WERI-Rb-1 (cell line): Measurements from ENCODE around the gene NPRL2.

Source experiments
- DNase-seq: peaks from one replicate; pipeline ENCODE4 v3.0.0-alpha.2; 2020
- H3K27ac ChIP-seq: fragments of 250-450 bp; sonication (Bioruptor Pico); 2 replicates; pipeline ENCODE4 v1.5.1; 2020; ENCODE audit warnings: mild to moderate bottlenecking, moderate library complexity
- H3K27me3 ChIP-seq: fragments of 250-450 bp; sonication (Bioruptor Pico); 2 replicates; pipeline ENCODE4 v1.5.1; 2021; ENCODE audit warnings: mild to moderate bottlenecking, low read depth, moderate library complexity; ENCODE audit not compliant: insufficient read depth, severe bottlenecking
- H3K36me3 ChIP-seq: fragments of 250-450 bp; sonication (Bioruptor Pico); 2 replicates; pipeline ENCODE4 v1.5.1; 2020; ENCODE audit warnings: mild to moderate bottlenecking, moderate library complexity
- H3K4me3 ChIP-seq: 2 replicates; pipeline ENCODE4 v1.5.1; 2011; ENCODE audit warnings: low read depth, mild to moderate bottlenecking, control low read depth, low read length
- H3K9me3 ChIP-seq: fragments of 250-450 bp; sonication (Bioruptor Pico); 2 replicates; pipeline ENCODE4 v1.5.1; 2021; ENCODE audit warnings: mild to moderate bottlenecking, moderate library complexity; ENCODE audit not compliant: severe bottlenecking
- TF ChIP-seq, protein P1 (sequence below): IDR thresholded peaks from 2 replicates; pipeline ENCODE4 v1.5.1; 2011; ENCODE audit warnings: low read depth, mild to moderate bottlenecking, control low read depth, inconsistent platforms, low read length

Gene NPRL2

DNA sequence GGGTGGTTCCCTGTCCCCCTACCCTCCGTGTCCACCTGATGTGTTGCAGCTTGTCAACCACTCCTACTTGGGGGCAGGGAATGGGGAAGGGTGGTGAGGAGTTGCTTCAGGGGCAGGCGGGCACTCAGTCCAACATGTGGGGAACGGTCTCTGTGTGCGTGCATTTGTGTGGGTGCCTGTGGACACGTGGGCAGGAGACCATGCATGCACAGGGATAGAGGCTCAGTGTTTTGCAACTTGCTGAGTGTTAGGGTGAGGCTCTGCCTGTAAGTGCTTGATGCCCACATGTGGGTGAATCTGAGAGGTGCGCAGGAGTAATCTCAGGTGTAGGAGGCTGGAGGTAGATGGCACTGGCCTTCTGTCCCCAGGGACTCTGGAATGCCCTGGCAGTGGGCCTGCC lies 33.2 kb upstream of the NPRL2 start:
- no peaks in the 10 kb centered on the region for H3K36me3 ChIP-seq
- TF ChIP-seq, protein P1, sequence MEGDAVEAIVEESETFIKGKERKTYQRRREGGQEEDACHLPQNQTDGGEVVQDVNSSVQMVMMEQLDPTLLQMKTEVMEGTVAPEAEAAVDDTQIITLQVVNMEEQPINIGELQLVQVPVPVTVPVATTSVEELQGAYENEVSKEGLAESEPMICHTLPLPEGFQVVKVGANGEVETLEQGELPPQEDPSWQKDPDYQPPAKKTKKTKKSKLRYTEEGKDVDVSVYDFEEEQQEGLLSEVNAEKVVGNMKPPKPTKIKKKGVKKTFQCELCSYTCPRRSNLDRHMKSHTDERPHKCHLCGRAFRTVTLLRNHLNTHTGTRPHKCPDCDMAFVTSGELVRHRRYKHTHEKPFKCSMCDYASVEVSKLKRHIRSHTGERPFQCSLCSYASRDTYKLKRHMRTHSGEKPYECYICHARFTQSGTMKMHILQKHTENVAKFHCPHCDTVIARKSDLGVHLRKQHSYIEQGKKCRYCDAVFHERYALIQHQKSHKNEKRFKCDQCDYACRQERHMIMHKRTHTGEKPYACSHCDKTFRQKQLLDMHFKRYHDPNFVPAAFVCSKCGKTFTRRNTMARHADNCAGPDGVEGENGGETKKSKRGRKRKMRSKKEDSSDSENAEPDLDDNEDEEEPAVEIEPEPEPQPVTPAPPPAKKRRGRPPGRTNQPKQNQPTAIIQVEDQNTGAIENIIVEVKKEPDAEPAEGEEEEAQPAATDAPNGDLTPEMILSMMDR: no peak

DNA sequence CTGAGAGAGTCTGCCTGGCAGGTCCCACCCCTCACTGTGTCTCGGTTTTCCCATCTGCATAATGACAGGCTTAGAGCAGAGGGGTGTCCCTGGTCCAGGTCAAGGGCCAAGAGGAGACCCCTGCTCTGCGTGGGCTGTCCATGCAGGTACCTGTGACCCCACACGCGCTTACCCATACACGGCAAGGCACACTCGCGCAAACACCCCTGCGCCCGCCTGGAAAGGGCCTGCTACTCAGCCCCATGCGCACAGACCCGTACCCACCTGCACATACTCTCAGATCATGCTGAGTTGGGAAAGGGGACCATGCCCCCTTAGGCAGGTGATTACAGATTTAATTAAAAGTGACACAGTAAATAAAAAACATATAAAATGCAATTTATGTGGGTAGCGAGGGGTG lies 32.1 kb upstream of the NPRL2 start:
- H3K27me3 ChIP-seq: no peaks in the 10 kb centered on the region
- no peaks in the 10 kb centered on the region for H3K9me3 ChIP-seq
- H3K27ac ChIP-seq: no peak overlapping the region
- no peak for DNase-seq
- no peak overlapping the region for H3K4me3 ChIP-seq
- TF ChIP-seq, protein P1: no peak
- H3K36me3 ChIP-seq: no peaks in the 10 kb centered on the region

More for the DNA sequence above, 33.2 kb upstream of the NPRL2 start:
- Histone ChIP-seq H3K4me3 (no peak overlapping the region), H3K27me3 (no peaks in the 10 kb centered on the region), H3K27ac (no peak overlapping the region), H3K9me3 (no peaks in the 10 kb centered on the region)
- no peak for DNase-seq

DNA sequence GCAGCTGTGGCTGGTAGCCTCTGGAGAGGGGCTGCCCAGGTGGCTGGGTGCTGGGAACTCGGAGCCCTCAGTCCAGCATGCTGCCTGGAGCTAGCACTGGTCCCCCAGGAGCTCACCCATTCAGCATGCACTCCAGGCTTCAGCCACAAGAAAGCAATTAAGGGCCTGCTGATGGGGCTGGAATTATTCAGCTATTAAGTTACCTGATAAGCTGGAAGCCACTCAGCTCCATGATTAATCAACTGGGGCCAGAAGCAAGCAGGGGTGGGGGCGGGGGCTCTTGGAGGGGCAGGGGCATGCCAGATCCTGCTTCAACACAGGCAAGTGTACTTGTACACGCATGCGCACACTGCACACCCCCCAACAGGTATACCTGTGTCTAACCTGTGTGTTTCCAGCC lies 30.8 kb upstream of the NPRL2 start:
- TF ChIP-seq, protein P1: no peak
- no peak overlapping the region for H3K4me3 ChIP-seq
- H3K9me3 ChIP-seq: no peaks in the 10 kb centered on the region
- no peaks in the 10 kb centered on the region for H3K27me3 ChIP-seq
- peak; percentile 48 for DNase-seq
- H3K36me3 ChIP-seq: no peaks in the 10 kb centered on the region
- H3K27ac ChIP-seq: peak overlapping the region; percentile 68

DNA sequence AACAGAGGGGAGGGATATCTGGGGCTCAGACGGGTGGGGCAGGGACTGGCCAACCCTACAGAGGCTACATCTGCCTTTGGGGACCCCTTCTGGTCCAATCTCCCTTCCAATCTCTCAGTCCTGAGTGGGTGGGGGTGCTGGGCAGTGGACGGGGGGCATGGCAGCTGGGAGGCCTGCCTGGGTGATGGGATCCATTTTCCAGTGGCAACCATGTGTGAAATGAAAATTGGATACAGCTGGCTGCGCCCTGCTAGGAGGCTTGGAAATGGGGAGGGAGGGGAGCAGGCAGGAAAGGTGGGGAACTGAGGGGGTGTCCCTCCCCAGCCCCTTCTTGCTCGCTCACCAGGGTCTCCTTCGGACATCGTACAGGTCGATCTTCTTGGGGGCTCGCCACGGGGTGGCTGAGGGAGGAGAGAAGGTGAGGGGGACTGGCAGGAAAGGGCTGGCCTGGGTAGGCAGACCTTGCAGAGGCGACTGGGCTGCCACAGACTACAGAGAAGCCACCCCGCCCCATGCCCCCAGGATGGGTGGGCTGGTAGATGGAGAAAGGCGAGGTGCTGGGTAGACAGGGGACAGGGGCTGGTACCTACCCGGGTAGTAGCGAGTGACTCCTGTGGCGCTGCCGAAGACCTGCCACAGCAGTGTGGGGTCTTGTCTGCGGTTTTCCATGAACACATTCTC lies 30.0 kb upstream of the NPRL2 start:
- Histone ChIP-seq H3K9me3 (no peaks in the 10 kb centered on the region), H3K27me3 (no peaks in the 10 kb centered on the region), H3K27ac (peak overlapping the region; percentile 68), H3K36me3 (no peaks in the 10 kb centered on the region), H3K4me3 (no peak overlapping the region)
- no peak for DNase-seq
- TF ChIP-seq, protein P1: no peak

DNA sequence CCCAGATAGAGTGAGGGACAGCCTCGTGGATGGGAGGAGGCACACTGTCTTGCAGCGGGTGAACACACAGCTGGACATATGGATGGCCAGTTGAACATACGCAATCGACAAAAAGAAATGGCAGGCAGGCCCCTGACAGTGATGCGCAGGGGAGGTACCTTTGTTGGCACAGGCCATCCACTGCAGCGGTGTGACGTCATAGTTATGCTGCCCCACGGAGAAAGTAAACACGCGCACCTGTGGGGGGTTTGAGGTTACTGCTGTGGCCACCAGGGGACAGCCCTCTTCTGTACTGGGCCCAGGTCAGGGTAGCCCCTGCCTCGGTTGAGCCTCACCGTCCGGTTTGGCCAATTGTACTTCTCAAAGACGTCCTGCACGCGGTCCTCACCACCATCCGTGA lies 28.2 kb upstream of the NPRL2 start:
- no peaks in the 10 kb centered on the region for H3K27me3 ChIP-seq

More for the DNA sequence above, 28.2 kb upstream of the NPRL2 start:
- H3K4me3 ChIP-seq: no peak overlapping the region
- H3K36me3 ChIP-seq: no peaks in the 10 kb centered on the region
- no peak for DNase-seq
- H3K27ac ChIP-seq: no peak overlapping the region
- TF ChIP-seq, protein P1: 0 out of 2 replicates have a peak, but pooled peaks have one; percentile 11
- H3K9me3 ChIP-seq: no peaks in the 10 kb centered on the region
